B cell (primary cell): Measurements from ENCODE around the gene MOB1A.

ENCODE experiments used
- EZH2 ChIP-seq: IDR thresholded peaks from 2 replicates; pipeline ENCODE4 v1.6.1; 2012; ENCODE audit warnings: borderline replicate concordance, low read depth, mild to moderate bottlenecking, moderate library complexity, low read length; ENCODE audit not compliant: insufficient read depth, poor library complexity, severe bottlenecking
- TF ChIP-seq, protein P1 (sequence below): fragments of 200-600 bp; IDR thresholded peaks from one replicate; pipeline ENCODE4 v1.8.0; 2022; ENCODE audit warnings: antibody characterized with exemption, mild to moderate bottlenecking

DNA sequence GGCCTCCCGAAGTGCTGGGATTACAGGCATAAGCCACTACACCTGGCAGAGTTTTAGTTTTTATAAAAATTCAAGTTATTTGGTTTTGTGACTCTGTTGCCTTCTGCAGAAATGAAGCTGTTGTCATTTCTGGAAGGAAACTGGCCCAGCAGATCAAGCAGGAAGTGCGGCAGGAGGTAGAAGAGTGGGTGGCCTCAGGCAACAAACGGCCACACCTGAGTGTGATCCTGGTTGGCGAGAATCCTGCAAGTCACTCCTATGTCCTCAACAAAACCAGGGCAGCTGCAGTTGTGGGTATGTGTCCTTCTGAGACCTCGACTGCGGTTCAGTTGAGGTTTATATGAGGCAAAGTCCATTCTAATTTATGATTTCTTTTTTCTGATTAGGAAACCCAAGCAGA is 26.9 kb upstream of the MOB1A start:
- TF ChIP-seq, protein P1, sequence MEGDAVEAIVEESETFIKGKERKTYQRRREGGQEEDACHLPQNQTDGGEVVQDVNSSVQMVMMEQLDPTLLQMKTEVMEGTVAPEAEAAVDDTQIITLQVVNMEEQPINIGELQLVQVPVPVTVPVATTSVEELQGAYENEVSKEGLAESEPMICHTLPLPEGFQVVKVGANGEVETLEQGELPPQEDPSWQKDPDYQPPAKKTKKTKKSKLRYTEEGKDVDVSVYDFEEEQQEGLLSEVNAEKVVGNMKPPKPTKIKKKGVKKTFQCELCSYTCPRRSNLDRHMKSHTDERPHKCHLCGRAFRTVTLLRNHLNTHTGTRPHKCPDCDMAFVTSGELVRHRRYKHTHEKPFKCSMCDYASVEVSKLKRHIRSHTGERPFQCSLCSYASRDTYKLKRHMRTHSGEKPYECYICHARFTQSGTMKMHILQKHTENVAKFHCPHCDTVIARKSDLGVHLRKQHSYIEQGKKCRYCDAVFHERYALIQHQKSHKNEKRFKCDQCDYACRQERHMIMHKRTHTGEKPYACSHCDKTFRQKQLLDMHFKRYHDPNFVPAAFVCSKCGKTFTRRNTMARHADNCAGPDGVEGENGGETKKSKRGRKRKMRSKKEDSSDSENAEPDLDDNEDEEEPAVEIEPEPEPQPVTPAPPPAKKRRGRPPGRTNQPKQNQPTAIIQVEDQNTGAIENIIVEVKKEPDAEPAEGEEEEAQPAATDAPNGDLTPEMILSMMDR, result no peak
- no peak for TF ChIP-seq EZH2
